GM13976 (cell line): Measurements from ENCODE around the gene GLIPR1L1.

Experiments used
- DNase-seq: peaks from one replicate; pipeline ENCODE4 v3.0.0; 2012; ENCODE audit warnings: low spot score
- in situ Hi-C: fragments of 300-500 bp; cut with MboI; formaldehyde crosslinking; loops from one replicate; pipeline ENCODE4 v1.12.0; 2022; ENCODE audit warnings: low sequenced_read_pairs, mixed read lengths, inconsistent platforms; ENCODE audit not compliant: unreplicated experiment
- TF ChIP-seq, protein P1 (sequence below): IDR thresholded peaks from 2 replicates; pipeline ENCODE4 v1.5.1; 2012; ENCODE audit warnings: borderline replicate concordance, mild to moderate bottlenecking; ENCODE audit not compliant: insufficient read depth; ENCODE audit errors: extremely low read depth, missing control alignments, control extremely low read depth

The GLIPR1L1 gene

DNA sequence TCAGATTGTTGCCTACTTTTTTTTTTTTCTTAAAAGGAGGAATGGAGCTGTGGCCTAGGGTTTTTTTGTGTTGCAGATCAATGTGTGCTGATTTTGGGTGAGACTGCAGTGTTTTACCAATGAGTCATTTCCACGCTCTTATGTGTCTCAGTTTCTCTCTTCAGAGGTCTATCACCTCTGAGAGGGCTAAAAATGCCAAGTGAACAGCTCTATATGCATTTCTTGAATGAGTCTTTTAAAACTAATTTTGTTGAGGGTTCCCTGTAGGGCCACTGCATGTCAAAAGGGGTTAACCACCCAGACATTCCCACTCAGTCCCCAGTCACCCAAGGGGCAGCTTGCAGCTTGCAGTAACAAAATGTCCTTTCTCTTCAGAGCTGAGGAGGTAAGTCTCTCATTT is 32.2 kb downstream of the GLIPR1L1 start:
- TF ChIP-seq, protein P1, sequence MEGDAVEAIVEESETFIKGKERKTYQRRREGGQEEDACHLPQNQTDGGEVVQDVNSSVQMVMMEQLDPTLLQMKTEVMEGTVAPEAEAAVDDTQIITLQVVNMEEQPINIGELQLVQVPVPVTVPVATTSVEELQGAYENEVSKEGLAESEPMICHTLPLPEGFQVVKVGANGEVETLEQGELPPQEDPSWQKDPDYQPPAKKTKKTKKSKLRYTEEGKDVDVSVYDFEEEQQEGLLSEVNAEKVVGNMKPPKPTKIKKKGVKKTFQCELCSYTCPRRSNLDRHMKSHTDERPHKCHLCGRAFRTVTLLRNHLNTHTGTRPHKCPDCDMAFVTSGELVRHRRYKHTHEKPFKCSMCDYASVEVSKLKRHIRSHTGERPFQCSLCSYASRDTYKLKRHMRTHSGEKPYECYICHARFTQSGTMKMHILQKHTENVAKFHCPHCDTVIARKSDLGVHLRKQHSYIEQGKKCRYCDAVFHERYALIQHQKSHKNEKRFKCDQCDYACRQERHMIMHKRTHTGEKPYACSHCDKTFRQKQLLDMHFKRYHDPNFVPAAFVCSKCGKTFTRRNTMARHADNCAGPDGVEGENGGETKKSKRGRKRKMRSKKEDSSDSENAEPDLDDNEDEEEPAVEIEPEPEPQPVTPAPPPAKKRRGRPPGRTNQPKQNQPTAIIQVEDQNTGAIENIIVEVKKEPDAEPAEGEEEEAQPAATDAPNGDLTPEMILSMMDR = no peak
- no peak for DNase-seq
- in situ Hi-C loops = no loop called here

DNA sequence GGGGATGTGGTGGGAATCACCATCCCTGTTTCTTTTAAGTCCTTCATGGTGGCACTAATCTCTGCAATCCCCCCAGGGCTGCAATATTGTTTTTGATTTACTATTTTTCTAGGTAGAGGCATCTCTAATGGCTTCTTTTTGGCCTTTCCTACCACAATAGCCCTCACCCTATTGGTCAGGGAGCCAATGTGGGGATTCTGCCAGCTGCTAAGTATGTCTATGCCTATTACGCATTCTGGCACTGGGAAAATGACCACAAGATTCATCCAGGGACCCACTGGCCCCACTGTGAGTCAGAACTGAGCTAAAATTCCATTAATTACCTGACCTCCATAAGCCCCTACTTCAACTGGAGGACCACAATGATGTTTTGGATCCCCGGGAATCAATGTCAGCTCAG is 40.5 kb downstream of the GLIPR1L1 start:
- no peak for DNase-seq
- TF ChIP-seq, protein P1 = no peak
- in situ Hi-C loops = no loop called here

- TF ChIP-seq, protein P1 = no peak
- no peak for DNase-seq
- in situ Hi-C loops = no loop called here
Observed at GRCh38 chr12:75378354-75378753, 43.9 kb downstream of the GLIPR1L1 start.

DNA sequence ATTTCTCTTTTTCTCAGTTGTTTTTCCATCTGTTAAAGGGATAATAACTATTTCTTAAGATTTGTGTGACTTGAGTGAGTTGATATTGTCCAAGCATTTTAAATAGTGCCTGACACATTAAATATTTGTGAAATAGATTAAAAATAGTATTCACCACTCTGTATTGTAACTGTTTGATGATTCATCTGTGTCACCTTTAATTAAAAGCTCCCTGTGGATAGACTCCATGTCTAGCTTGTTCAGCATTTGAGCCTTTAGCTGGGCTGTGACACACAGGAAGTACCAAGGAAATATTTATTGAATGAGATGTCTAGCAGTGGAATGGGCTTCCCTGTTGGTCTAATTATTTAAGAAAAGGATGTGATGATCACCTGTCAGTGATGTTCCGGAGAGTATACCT is 54.6 kb downstream of the GLIPR1L1 start:
- TF ChIP-seq, protein P1 = no peak
- DNase-seq = no peak
- in situ Hi-C loops = no loop called here

- TF ChIP-seq, protein P1 = no peak
- in situ Hi-C loops = no loop called here
- no peak for DNase-seq
Observed at GRCh38 chr12:75389706-75390105, 55.2 kb downstream of the GLIPR1L1 start.

DNA sequence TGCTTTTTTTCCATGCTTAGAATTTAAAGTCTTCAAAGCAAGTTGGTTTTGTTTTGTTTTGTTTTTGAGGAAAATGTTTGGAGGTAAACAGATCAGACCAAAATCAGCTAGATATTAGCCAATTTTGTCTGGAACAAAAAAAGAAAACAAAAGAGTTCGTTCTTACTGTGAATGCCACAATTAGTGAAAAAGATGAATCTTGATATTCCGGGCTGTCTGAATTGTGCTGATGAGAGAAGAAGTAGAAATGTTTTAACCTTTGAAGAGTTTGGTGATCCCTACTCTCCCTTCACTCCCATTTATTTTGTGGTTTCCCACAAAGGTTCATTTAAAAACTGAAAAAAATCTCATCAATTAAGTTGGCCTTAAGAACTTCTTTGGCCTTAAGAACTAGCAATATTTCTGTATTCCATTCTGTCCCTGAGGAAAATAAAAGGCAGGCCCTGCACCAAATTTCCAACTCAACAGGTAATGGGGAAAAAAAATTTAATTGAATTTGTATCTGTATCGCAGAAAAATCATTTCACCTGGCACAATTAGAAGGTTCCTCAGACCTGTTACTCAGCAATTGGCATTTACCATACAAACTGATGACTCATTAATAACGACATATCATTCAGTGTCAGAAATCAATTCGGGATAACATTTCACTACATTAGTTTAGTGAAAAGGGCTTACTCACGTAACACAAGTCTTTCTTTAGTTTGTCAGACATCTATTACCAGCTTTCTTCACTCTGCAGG is 55.9 kb downstream of the GLIPR1L1 start:
- TF ChIP-seq, protein P1 = no peak
- no peak for DNase-seq
- in situ Hi-C loops = no loop called here
